Upper lobe of left lung (tissue), 6 donors: ENCODE measurements around the gene USP34. TPM values are rescaled to one million over a fixed set of nuclear protein-coding genes. Genes with fewer than 3 reads are reported as not detected.

Source experiments
- ATAC-seq, 2 donors: fragments of 200-7000 bp; cut with Tn5 transposase; one replicate each; pipeline ENCODE4 v1.9.1; 2022; ENCODE audit warnings: mild to moderate bottlenecking in 2 of 2, moderate library complexity in 2 of 2; ENCODE audit not compliant: low FRiP score in 2 of 2
- DNase-seq, 2 donors: peaks; one replicate each; pipeline ENCODE4 v3.0.0-alpha.2; 2019 to 2020
- H3K27ac ChIP-seq, 4 donors: fragments of 200-600 bp; sonication (generic); one replicate each; pipeline ENCODE4 v1.5.1; 2016 to 2019
- H3K27me3 ChIP-seq, 4 donors: fragments of 200-600 bp; sonication (generic); one replicate each; pipeline ENCODE4 v1.5.1; 2017 to 2019
- H3K36me3 ChIP-seq, 4 donors: fragments of 200-600 bp; sonication (generic); one replicate each; pipeline ENCODE4 v1.5.1; 2016 to 2019
- H3K4me1 ChIP-seq, 4 donors: fragments of 200-600 bp; sonication (generic); one replicate each; pipeline ENCODE4 v1.5.1; 2018 to 2019
- H3K4me3 ChIP-seq, 4 donors: fragments of 200-600 bp; sonication (generic); one replicate each; pipeline ENCODE4 v1.5.1; 2017 to 2019; ENCODE audit warnings: mild to moderate bottlenecking in 2 of 4, moderate library complexity in 1 of 4
- H3K9me3 ChIP-seq, 4 donors: fragments of 200-600 bp; sonication (generic); one replicate each; pipeline ENCODE4 v1.5.1; 2018 to 2019
- EP300 ChIP-seq, 4 donors: sonication (generic); formaldehyde crosslinking; IDR thresholded peaks; one replicate each; pipeline ENCODE4 v1.5.1; 2017; ENCODE audit warnings: antibody characterized with exemption in 4 of 4, control low read depth in 2 of 4
- POLR2A ChIP-seq, 4 donors: fragments of 450-650 bp; IDR thresholded peaks; one replicate each; pipeline ENCODE4 v1.5.1; 2016 to 2017; ENCODE audit warnings: antibody characterized with exemption in 4 of 4, mild to moderate bottlenecking in 2 of 4
- POLR2AphosphoS5 ChIP-seq, 2 donors: sonication (generic); formaldehyde crosslinking; IDR thresholded peaks; one replicate each; pipeline ENCODE4 v1.5.1; 2017; ENCODE audit warnings: antibody characterized with exemption in 2 of 2
- WGBS, 2 donors: methylation state at CpG; one replicate each; pipeline ENCODE4 v1.1.5; 2017 to 2018; 5-methylcytosine and 5-hydroxymethylcytosine counted together
- total RNA-seq, 6 donors: library from RNA; depleted of rRNA in 4 of 6; stranded (reverse); fragments of >200 nt in 4 of 6; gene quantifications; one replicate each; pipeline versions ENCODE4 v1.1.0 to v1.2.1, GENCODE V29; 2016 to 2021
- TF ChIP-seq, protein P1 (sequence below), 6 experiments: fragments of 450-650 bp in 4 of 6; fragments of 200-600 bp in 2 of 6; sonication (generic) in 2 of 6; IDR thresholded peaks; one replicate each; pipeline ENCODE4 v1.5.1; 2016 to 2019; ENCODE audit warnings: antibody characterized with exemption in 6 of 6
- donor health status: DM: no; HTN: no; CAD: no; lungs with moderate emphysema.
- donor health status: DM: no; HTN: yes; CAD: no; lungs with severe emphysema.

Gene USP34
- total RNA-seq, 6 donors from 2014 or later = 73.8 to 223 (median 114) TPM

DNA sequence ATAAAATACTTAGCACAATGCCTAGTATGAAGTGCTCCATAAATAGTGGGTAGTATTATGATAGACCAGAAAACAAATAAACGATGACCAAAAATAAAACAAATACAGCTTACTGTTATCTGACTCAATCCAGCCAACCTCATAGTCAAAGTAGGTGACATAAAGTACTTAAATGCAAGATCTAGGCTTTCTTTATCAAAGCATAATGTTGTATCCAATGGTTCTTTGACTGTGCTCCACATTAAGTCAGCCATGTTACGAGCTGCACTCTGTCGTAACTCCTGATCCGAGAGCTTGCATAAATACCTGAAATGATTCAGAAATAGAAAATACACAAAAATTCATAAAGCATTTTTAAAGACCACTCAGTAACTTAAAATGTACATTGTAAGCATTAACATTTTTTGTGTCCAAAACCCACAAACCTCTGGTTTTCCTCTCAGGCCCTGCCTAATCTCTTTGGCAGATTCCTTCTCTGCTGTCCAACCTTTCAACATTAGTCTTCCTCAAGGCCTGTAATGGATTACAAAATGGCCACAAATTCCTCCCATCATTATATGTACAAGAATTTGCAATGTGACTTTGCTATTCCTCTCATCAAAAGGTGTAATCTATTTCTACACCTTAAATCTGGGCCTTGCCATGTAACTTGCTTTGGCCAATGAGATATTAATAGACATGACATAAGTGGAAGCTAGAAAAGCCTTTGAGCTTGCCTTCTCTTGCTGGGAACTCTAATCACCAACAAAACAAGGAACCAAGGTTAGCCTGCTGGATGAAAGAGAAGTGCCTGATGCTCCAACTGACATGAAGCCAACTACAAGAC lies 90.6 kb downstream of the USP34 start:
- DNase-seq (no peak), ATAC-seq (no peak)
- peaks cover 5 to 61% (median 25%) of the 10 kb centered on the region in 4 donors for H3K36me3 ChIP-seq
- TF ChIP-seq EP300 (IDR thresholded peaks at IDR 0.05) (no peak), POLR2A (IDR thresholded peaks at IDR 0.05) (no peak), POLR2AphosphoS5 (IDR thresholded peaks at IDR 0.05) (no peak)
- TF ChIP-seq, protein P1, sequence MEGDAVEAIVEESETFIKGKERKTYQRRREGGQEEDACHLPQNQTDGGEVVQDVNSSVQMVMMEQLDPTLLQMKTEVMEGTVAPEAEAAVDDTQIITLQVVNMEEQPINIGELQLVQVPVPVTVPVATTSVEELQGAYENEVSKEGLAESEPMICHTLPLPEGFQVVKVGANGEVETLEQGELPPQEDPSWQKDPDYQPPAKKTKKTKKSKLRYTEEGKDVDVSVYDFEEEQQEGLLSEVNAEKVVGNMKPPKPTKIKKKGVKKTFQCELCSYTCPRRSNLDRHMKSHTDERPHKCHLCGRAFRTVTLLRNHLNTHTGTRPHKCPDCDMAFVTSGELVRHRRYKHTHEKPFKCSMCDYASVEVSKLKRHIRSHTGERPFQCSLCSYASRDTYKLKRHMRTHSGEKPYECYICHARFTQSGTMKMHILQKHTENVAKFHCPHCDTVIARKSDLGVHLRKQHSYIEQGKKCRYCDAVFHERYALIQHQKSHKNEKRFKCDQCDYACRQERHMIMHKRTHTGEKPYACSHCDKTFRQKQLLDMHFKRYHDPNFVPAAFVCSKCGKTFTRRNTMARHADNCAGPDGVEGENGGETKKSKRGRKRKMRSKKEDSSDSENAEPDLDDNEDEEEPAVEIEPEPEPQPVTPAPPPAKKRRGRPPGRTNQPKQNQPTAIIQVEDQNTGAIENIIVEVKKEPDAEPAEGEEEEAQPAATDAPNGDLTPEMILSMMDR (IDR thresholded peaks at IDR 0.05) = no peak
- no peak overlapping the region for H3K27ac ChIP-seq
- H3K9me3 ChIP-seq = no peaks in the 10 kb centered on the region
- H3K27me3 ChIP-seq = no peaks in the 10 kb centered on the region
- H3K4me3 ChIP-seq = no peak overlapping the region
- no peaks in the 10 kb centered on the region for H3K4me1 ChIP-seq
- 89 to 93% methylated on average over 4 of the region's 4 CpGs for WGBS, 2 donors

- DNase-seq (no peak), ATAC-seq (no peak)
- WGBS, 2 donors = 80 to 84% methylated on average over 2 of the region's 2 CpGs
- Histone ChIP-seq H3K9me3 (no peaks in the 10 kb centered on the region), H3K4me3 (no peak overlapping the region), H3K36me3 (peaks cover 5 to 68% (median 28%) of the 10 kb centered on the region in 4 donors), H3K27me3 (no peaks in the 10 kb centered on the region), H3K4me1 (no peaks in the 10 kb centered on the region), H3K27ac (no peak overlapping the region)
- TF ChIP-seq POLR2AphosphoS5 (IDR thresholded peaks at IDR 0.05) = no peak
- TF ChIP-seq, protein P1 (IDR thresholded peaks at IDR 0.05) = no peak
- TF ChIP-seq POLR2A (IDR thresholded peaks at IDR 0.05) = no peak
- TF ChIP-seq EP300 (IDR thresholded peaks at IDR 0.05) = no peak
Observed at GRCh38 chr2:61379521-61379920, 91.4 kb downstream of the USP34 start.

DNA sequence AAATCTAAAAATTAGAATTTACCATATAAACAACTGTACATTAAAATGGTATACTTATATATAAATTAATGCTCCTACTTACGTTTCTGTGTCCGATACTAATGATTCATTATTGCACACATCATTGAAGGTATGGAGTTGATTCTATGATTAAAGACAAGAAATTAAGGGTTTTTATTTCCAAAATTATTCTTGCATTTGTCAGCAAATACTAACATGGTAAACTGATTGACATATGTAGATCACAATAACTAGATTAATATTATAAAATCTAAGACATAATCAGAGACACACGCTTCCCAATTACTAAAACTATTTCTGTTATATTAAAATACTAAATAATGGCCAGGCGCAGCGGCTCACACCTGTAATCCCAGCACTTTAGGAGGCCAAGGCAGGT lies 92.6 kb downstream of the USP34 start:
- TF ChIP-seq EP300 (IDR thresholded peaks at IDR 0.05) (no peak), POLR2A (IDR thresholded peaks at IDR 0.05) (no peak), POLR2AphosphoS5 (IDR thresholded peaks at IDR 0.05) (no peak)
- TF ChIP-seq, protein P1 (IDR thresholded peaks at IDR 0.05) = no peak
- 95 to 97% methylated on average over 5 of the region's 5 CpGs for WGBS, 2 donors
- H3K27me3 ChIP-seq = no peaks in the 10 kb centered on the region
- no peak overlapping the region for H3K27ac ChIP-seq
- no peaks in the 10 kb centered on the region for H3K9me3 ChIP-seq
- H3K36me3 ChIP-seq = peaks cover 5 to 77% (median 31%) of the 10 kb centered on the region in 4 donors
- no peak for ATAC-seq
- H3K4me1 ChIP-seq = no peaks in the 10 kb centered on the region
- no peak for DNase-seq
- H3K4me3 ChIP-seq = no peak overlapping the region

- H3K27me3 ChIP-seq = no peaks in the 10 kb centered on the region
- no peaks in the 10 kb centered on the region for H3K4me1 ChIP-seq
- no peaks in the 10 kb centered on the region for H3K9me3 ChIP-seq
- DNase-seq (no peak), ATAC-seq (no peak)
- no peak overlapping the region for H3K27ac ChIP-seq
- no peak overlapping the region for H3K4me3 ChIP-seq
- 68 to 97% methylated on average over 1 of the region's 1 CpG for WGBS, 2 donors
- H3K36me3 ChIP-seq = peaks cover 5 to 69% (median 31%) of the 10 kb centered on the region in 4 donors
- TF ChIP-seq POLR2AphosphoS5 (IDR thresholded peaks at IDR 0.05) (no peak), EP300 (IDR thresholded peaks at IDR 0.05) (no peak), POLR2A (IDR thresholded peaks at IDR 0.05) (no peak)
- TF ChIP-seq, protein P1 (IDR thresholded peaks at IDR 0.05) = no peak
Observed at GRCh38 chr2:61377046-61377445, 93.8 kb downstream of the USP34 start.
